GM04504 (cell line): ENCODE measurements around the gene BID.
"Not testable (repeated sequence)": the region's sequence is repeated elsewhere in the genome, so short reads cannot be mapped to it uniquely, and the experiment has no call there.

ENCODE experiments used
- DNase-seq: peaks from one replicate; pipeline ENCODE4 v3.0.0-alpha.2; 2012; ENCODE audit warnings: low read depth

The BID gene

DNA sequence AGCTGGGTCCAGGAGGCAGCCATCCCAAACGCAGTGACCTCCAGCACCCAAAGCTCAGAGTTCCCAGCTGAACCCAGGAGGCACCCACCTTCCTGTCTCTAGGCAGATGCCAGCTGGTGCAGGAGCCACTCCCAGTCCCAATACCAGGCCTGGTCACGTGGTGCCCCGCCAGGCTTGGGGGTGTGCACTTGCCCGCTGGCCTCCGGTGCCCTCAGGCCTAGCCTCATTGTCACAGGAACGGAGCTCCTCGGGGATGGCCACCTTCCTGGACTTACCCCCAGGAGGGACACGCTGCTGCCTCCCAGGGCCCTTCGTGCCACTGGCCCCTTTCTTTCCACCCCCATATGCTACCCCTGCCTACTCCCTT is 4.6 kb downstream of the BID start:
- DNase-seq, result no peak

DNA sequence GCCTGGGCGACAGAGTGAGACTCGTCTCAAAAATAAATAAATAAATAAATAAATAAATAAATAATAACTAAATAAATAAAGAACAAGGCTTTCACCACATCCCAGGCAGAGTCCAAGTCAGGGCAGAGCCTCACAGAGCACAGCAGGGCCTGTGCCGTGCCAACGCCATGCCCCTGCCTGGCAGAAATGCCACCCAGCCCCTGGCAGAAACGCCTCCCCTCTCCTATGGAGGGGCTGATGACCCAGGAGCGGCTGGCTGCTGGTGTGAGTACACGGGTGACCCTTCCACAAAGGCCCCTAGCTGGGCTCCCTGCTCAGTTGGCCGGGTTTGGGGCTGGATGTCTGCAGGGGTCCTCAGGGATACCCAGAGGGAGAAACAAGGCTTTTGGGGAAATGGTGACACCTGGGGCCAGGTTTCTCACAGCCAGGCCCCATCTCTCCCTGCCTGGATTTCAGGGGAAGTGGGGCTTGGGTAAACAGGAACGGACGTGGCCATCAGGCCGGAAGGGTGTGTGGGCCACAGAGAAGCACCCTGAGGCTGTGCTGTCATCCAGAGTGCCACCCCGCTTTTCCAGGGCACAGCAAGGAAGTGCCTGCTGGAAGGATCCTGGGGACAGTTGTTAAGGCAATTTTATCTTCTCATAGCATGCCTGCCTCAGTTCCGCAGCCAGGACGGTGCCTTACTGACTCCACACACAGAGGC is 5.1 kb downstream of the BID start:
- DNase-seq, result no peak

DNA sequence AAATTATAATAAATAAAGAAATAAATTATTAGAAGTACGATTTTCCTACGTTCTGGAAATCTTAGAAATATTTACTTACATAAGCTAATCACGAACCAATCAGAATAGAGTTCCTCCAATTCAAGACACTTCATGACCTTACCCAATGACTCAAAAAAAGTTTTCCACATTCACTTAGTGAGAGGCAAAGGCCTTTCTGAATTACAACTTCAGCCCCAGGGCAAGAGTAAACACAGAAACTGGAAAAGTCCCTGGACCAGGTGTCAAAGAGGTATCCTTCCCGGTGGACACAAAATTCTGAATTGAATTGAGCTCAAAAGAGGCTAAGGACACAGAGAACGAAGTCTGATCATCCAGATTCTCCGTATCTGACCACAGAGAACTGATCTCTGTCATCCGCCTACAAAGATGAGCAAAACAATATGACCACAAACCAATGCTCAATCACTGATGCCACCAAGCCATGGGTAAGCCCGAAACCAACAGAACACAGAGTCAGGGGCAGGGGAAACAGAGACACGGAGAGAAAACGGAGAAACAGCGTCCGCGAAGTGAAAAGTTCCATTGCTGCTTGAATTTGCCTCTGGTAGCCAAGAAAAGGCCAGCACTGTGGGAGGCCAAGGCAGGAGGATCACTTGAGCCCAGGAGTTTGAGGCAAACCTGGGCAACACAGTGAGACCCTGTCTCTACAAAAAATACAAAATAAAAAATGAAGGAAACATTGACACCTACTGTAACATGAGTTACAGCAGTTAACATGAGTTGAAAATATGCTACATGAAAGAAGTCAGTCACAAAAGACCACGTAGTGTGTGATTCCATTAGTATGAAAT is 6.8 kb downstream of the BID start:
- no peak for DNase-seq

DNA sequence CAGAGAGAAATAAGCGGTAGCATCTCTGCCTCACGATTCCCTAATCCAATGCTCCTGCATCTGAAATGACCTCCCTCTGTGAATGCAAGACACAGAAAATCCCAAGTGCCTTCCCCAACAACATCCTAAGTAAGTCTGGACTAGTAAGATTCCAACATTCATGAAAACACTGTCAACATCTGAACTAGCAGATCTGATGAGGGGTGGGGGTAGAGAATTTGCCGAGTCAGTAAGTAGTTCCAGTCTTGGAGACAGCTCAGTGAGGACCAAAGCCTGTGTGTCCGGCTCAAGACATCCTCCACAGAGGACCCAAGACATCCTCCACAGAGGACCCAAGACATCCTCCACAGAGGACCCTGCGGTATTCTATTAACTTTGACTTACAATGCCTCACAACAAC is 9.4 kb downstream of the BID start:
- DNase-seq, result not testable (repeated sequence)

DNA sequence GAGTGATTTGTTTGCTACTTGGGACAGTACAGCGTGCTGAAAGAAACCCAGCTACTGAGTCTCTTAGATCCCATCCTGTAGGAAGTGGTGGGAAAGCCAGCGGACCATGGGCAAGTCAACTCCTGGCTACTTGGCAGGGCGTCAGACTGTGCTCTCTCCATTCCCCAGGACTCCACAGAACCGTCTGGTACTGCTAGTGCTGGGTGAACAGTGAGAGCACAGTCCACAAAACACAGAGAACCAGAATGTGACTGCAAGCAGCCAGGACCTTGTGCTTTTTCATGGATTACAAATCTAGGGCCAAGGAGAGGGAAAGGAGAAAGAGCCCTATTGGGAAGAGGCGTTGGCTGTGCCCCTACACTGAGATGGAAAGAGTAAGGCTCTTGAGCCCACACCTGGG is 10.2 kb downstream of the BID start:
- no peak for DNase-seq

DNA sequence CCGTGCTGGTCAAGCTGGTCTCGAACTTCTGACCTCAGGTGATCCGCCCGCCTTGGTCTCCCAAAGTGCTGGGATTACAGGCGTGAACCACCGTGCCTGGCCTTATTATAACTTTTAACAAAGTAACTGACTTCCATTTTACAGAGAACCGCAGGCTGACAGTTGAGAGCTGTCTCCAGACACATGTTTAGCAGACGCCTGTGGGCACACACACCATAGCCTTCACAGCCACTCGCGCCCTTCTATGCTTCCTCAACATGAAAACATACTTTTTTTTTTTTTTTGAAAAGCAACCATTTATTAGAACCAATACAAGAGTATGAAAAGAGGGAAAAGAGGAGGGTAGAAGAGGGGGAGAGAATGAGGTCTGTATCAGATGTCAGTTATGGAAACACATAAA is 10.8 kb downstream of the BID start:
- DNase-seq, result not testable (repeated sequence)

DNA sequence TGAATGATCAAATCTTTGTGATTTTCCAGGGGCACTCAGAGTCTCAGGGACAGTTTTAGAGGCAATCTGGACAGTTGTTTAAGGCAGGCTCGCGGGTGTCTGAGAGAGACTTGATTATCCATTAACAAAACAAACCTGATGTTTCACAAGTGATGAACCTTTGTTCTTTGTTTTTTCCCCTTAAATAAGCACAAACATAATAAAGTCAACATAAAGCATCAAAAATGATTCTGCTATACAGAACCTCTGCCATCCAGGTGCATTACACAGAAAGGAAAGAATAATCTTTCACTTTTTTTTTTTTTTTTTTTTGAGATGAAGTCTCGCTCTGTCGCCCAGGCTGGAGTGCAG is 13.2 kb downstream of the BID start:
- no peak for DNase-seq

DNA sequence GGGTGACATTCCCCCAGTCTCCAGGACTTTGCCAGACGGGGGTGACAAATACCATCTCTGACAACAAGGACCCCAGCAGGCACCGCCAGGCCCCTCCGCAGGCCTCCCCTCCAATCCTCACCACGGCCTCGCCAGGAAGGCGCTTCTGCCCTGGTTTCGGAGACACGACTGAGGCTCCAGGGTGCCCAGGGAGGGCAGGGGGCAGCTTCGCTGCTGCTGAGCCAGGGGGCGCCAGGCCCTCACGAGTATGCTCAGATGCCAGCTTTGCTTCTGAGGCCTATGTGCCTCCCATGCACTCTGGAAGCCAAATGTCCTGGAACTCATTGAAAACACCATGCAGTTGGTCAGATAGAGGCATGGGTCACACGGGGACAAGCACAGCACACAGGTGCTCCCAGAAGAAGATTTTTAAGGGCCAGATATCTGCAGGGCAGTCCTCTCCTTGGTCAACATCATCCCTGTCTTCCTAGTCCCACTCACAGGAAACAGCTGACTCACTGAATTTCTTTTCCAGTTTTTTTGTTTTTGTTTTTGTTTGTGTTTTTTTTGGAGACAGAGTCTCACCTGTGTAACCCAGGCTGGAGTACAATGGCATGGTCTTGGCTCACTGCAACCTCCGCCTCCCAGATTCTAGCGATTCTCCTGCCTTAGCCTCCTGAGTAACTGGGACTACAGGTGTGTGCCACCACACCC is 19.9 kb downstream of the BID start:
- DNase-seq, result no peak

DNA sequence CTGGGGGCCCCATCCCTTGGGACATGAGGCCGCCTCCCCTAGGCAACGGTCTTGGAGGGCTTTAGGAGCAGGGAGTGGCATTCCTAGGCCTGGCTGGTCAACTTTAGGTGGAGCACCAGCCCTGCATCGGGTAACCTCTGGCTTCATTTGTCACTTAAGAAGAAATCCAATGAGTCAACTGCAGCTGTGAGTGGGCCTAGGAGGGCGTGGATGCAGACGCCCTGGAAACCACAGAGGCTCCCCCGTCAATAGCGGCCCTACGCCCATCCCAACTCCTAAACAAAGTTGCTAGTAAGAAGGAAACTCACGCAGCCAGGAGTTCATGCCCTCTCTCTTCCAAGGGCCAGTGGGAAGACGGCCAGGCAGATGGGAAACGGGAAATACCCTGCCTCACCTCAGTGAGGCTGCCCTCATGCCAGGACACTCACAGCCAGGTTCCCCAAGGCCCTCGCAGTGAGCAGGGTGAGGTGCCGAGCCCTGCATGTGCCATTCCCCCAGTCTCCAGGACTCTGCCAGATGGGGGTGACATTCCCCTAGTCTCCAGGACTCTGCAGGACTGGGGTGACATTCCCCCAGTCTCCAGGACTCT is 20.8 kb downstream of the BID start:
- DNase-seq, result no peak

DNA sequence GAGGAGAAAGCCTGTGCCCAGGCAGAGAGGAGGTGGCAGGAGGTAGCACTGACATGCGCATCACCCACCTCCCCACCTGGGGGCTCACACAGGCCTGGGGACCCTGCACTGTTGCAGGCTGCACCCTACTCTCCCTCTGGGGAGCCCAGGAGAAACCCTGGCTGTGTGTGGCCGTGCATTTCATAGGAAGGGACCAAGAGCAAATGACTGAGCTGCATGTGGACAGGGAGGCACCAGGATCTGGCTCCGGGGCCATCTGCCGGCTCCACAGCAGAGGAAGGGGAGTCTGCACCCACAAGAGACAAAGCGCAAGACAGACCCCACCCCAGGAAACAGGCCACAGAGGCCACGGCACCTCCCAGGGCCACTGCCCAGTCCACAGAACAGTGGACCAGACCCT is 22.7 kb downstream of the BID start:
- DNase-seq, result no peak

DNA sequence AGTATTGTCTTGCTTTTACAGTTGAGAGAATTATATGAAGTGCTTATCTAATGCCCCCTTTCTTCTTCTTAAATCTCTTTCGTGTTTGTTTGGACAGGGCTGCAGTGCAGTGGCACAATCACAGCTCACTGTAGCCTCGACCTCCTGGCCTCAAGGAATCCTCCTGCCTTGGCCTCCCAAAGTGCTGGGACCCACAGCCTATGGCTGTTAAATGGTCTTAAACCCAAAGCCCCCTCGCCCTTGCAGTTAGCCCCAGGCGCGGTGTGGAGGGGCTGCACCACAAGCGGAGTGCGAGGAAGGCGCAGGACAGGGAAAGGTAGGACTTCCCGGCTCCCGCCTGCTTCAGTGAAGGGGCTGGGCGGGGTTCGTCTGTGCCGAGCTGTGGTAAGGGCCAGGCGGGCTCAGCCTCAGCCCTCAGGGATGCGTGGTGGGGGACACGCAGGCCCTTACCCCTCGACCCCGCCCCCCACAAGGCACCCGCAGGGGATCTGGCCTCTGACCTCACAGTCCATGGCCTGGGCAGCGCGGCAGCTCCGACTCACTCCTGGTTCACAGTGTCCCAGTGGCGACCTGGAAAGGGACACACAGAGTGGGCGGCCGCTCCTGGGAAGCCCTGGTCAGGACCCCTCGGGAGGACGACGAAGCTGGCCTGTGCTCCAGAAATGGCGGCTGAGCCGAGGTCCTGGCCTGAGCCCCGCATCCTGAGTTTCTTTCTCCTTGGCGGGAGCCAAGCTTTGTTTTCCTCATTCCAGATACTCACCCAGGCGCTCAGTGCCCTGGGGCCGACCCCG is 24.5 kb downstream of the BID start:
- DNase-seq, result no peak

DNA sequence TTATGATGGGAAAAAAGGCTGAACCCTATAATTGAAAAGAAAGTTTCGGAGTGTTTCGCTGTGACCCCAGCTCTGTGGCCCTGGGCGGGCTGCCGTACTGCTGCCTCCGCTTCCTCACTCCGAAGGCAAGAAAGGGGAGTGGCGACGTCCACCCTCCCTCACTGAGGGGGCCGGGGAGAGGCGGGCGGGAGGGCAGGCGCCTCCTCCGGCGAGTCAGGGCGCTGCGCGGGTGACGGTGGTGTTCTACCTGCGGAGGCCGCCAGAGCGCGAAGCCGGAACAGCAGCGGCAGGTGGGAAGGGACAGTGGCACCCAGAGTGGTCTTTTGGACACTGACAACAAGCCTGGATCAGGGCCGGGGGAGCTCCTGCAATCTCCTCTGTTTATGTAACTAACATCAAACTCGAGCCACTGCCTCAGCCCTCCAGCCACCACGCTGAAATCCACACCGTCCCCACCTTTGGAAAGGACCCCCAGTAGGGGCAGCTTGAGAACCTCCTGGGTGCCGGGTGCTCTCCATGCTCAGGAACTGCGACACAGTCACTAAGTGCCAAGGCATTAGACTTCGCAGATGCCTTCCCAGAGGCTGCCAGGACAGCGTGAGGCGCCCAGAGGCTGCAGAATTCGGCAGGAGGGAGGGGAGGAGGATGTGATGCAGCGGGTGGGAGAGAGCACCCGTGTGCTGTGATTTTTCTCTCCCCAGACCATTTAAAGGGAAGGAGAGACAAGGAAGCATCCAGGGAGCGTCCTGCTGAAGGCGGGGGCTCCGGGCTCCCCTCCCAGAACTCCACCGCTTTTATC is 25.5 kb downstream of the BID start:
- no peak for DNase-seq

DNA sequence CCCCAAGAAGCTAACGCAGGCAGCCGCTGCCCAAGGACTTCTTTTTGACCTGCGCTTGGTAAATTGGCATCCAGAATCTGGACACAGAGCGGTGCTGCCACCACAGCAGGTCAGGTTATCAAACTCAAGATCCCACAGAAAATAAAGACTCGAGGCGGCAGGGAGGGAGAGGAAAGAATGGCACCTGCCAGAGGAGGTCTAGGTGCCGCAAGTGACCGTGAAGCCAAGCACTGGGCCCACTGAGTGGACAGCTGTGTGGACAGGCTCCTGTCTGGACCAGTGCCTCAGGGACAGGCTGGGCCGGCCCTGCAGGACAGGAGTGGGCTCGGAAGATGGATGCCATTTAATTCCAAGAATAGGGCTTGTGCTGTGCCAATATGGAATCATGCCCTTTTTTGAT is 27.4 kb downstream of the BID start:
- no peak for DNase-seq

DNA sequence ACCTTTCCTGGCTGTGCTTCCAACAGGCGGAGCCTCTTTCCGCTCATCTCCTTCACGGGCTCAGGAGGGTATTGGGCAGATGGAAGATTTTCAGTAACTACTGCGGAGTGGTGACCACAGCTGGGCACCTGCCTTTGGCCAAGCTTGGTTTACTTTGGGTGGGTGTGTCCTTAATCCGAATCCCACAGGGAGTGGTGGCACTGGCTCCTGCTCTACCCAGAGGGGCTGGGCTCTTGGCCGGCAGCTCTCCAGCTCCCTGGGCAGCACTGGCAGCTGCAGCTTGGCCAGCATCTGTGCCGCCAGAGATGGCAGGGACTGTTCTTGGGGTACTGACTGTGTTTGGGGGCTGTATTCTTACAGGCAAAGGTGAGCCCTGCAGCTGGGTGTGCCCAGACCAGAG is 29.8 kb downstream of the BID start:
- no peak for DNase-seq

DNA sequence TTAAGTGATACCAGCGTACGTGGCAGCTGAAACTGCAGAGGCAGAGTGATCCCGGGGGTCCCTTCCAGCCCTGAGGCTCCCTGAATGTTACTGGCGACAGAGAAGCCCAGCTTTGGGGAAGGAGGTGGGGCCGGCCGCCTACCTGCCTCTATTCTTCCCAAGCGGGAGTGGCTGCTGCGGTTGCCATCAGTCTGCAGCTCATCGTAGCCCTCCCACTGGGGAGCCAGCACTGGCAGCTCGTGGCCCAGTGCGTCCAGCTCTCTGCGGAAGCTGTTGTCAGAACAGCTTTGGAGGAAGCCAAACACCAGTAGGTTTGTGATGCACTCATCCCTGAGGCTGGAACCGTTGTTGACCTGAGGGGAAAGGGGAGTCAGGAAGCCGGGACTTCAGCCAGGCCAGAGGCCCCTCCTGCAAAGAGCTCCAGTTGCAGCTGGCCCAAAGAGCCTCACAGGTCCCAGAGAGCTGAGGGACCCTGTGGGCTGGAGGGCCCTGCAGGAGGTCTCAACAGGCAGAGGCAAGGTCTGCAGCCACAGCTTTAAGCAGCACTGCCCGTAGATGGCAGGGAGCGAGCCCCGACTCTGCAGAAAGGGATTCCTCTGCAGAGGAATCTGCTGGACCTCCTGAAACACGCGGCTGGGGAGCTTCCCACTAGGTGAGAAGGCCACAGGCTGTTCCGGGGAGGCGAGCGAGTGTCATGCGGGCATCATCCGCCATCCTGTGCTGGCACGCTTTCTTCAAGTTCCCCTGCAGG is 30.4 kb downstream of the BID start:
- DNase-seq, result no peak

DNA sequence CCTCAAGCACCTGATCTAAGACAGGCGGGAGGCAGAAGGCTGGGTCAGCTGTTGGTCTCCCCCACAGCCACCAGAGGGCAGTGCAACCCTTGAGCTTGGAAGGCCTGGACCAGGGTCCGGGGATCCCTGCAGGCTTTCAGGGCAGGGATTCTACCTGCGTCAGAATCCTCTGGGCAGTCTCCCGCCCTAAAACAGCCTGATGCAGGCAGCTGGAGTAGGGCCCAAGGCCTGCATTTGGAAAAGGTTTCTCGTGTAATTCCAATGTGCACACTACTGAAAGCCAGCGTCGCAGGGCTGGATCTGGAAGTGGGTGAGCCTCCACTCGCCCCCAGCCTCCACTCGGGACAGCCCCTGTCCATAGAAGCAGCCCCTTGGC is 31.8 kb downstream of the BID start:
- DNase-seq, result peak; percentile 25

DNA sequence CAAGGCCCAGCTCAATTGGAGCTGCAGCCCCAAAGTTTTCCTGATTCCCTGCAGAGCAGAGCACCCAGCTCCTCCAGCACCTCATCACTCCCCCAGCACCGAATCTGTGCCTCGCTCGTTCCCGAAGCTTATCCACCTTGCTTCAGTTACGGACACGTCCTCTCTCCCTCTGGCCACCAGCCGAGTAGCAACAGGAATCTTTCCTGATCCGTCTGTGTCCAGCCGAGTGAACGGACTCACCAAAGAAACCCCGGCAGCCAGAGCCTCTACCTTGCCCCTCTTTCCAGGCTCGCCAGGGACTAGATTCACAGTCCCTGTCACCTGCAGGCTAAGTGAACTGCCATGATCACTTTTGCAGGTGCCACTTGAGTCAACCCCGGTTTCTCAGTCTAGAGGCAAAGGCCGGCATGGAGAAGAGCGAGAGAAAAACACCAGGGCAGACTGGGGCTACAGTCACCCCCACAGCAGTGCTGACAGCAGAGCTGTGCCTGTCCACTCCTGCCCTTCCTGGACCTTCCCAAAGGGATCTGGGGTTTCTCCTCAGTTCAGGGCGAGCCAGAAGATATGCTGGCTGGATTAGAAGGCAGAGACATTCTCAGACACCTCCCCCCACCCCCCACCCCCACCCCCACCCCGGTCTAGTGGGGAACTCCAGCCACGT is 32.3 kb downstream of the BID start:
- DNase-seq, result no peak

DNA sequence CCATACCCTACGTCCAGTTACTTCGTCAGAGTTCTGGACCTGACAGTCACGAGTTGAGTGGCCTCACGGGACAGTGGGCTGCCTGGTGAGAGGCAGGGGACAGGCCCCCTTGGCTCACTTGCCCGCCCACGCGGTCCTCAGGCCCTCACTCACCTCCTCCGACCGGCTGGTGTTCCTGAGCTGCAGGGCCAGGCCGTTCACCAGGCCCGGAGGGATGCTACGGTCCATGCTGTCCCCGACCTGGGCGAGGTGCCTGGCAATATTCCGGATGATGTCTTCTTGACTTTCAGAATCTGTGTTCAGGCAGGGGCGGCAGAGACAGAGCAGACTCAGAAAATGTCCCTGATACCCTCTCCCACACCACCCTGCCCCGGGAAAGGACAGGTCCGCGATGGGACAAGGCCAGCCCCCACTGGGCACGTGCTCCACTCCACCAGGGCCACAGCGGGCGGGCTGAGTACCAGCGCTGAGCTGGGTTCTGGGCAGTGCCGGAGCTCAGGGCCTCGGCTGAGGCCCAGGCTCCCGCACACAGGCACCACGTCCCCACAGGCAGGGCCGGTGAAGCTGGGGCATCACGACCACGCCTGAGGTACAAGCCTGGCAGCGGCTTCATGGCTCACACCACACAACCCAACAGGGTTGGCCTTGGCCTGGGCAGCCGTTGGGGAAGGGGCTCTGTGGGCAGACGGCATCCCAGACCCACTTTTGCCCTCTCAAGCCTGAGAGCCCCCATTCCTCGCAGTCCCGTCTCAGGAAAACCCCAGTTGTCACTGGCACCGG is 34.9 kb downstream of the BID start:
- no peak for DNase-seq
